GM19395 (cell line): Measurements from ENCODE around the gene KLHL22.
"Not testable (repeated sequence)": the region's sequence is repeated elsewhere in the genome, so short reads cannot be mapped to it uniquely, and the experiment has no call there.

Experiments
- ATAC-seq: cut with Tn5 transposase; IDR thresholded peaks from one replicate; pipeline ENCODE4 v1.9.1; 2021; ENCODE audit warnings: mild to moderate bottlenecking, moderate library complexity; ENCODE audit not compliant: unreplicated experiment

The KLHL22 gene, protein sequence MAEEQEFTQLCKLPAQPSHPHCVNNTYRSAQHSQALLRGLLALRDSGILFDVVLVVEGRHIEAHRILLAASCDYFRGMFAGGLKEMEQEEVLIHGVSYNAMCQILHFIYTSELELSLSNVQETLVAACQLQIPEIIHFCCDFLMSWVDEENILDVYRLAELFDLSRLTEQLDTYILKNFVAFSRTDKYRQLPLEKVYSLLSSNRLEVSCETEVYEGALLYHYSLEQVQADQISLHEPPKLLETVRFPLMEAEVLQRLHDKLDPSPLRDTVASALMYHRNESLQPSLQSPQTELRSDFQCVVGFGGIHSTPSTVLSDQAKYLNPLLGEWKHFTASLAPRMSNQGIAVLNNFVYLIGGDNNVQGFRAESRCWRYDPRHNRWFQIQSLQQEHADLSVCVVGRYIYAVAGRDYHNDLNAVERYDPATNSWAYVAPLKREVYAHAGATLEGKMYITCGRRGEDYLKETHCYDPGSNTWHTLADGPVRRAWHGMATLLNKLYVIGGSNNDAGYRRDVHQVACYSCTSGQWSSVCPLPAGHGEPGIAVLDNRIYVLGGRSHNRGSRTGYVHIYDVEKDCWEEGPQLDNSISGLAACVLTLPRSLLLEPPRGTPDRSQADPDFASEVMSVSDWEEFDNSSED

DNA sequence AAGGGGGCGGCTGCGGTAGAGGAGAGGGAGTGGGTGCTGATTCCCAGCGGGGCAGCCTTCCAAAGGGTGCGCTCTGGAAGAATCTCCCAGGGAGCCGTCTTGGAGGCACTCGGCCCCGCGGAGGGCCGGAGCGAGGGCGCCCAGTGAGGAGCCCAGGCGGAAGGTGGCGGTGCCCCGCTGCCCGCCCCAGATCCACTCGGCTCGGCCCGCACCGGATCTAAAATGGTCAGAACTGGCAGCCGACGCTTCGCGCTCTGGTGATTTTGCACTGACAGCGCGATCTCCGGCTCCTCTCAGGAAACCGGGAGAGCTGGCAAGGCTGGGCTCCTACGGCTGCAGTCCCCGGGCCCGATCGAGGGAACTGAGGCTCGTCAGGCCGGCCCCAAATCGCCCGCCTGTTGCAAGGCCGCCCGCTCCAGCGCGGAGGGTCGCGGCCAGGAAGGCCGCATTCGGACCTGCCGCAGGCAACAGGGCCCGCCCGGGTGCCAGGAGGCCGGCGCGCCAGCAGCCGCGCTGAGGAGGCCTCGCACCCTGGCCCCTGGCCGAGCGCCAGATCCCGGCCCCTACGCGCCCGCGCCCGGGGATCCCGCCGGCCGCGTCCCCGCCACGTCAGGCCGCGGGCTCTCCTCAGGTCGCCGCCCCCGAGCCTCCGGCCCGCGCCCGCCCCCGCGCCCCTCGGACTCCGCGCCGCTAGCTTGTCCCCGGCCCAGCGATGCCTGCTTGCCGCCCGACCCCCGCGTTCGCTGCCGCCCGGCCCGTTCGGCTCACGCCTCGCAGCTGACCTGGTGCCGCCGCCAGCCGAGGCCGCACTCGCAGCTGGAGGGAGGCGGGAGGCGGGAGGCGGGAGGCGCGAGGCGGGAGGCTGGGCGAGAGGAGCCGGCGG lies at the start of gene KLHL22:
Gene KLHL22 (minus strand): TSS at position 818 of the 883 bp plus-strand sequence. CDS start 6,584 bp downstream, outside the sequence.
- ATAC-seq, result peak; percentile 22

DNA sequence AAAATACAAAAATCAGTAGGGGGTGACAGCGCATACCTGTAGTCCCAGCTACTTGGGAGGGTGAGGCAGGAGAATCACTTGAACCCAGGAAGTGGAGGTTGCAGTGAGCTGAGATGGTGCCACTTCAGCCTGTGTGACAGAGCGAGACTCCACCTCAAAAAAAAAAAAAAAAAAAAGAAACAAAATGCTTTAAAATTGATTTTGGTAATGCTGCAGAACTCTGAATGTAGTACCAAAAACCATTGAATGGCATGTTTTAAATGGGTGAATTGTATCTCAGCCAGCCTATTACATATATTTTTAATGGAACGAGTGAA lies 49.7 kb upstream of the KLHL22 start:
- not testable (repeated sequence) for ATAC-seq

DNA sequence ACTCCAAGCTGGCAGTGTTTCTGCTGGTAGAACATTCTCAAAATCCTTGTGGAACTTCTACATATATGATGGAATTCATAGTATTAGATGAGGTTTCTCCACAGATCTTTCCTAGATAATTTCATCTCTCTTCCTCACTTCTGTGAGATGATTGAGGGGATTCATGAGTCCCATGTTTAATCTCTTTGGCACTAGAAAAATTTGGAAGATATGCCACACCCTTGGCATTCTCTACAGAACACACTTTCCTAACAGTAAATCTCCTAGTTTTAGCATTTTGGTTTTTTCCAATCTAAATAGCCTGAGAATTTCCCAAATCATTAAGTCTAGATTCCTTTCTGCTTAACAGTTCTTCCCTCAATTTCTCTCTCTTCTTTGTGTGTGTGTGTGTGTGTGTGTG lies 47.1 kb upstream of the KLHL22 start:
- no peak for ATAC-seq

DNA sequence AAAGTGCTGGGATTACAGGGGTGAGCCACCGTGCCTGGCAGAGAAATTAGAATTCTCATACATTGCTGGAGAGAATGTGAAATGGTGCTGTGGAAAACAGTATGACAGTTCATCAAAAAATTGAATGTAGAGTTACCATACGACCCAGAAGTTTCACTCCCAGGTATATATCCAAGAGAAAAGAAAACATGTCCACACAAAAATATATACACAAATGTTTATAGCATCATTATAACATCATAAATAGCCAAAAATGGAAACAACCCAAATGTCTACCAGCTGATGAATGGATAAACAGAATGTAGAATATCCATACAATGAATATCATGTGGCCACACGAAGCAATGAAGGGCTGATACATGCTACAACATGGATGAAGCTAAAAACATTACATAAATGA lies 46.5 kb upstream of the KLHL22 start:
- no peak for ATAC-seq

DNA sequence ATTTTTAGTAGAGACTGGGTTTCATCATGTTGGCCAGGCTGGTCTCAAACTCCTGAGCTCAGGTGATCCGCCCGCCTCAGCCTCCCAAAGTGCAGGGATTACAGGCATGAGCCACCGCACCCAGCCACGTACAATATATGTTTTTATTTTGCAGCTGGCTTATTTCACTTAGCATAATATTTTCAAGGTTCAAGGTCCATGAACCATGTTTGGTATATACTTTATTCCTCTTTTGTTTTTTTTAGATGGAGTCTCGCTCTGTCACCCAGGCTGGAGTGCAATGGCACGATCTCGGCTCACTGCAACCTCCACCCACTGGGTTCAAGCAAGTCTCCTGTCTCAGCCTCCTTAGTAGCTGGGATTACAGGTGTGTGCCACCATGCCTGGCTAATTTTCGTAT lies 43.3 kb upstream of the KLHL22 start:
- not testable (repeated sequence) for ATAC-seq

DNA sequence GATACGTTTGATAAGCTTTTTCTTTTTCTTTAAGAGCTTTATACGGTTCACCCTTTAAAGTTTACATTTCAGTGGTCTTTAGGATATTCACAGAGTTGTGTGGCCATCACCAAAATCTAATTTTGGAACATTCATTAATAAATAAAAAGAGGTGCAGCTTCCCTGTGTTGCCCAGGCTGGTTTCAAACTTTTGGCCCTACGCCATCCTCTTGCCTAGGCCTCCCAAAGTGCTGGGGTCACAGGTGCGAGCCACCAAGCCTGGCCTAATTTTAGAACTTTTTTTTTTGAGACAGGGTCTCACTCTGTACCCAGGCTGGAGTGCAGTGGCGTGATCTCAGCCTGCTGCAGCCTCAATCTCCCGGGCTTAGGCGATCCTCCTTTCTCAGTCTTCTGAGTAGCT lies 42.4 kb upstream of the KLHL22 start:
- ATAC-seq, result no peak

DNA sequence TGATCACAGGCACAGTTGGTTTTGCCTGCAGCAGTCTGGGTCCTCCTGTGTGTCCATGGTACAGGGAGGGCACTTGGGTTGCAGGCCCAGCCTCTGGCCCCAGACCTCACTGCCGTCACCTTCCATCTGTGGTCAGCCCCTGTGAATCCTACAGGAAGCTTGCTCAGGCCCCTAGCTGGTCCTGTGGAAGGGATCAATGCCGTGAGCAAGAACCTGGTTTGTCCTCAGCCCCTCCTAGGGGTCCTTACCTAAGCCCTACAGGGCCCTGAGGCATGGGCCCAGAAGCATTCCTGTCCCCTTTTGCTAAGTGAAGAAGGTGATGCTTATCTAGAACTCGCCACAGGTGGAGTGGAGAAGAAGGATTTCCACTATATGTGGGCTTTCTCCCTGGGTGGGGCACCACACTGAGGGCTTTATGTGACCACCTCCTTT lies 41.7 kb upstream of the KLHL22 start:
- no peak for ATAC-seq

DNA sequence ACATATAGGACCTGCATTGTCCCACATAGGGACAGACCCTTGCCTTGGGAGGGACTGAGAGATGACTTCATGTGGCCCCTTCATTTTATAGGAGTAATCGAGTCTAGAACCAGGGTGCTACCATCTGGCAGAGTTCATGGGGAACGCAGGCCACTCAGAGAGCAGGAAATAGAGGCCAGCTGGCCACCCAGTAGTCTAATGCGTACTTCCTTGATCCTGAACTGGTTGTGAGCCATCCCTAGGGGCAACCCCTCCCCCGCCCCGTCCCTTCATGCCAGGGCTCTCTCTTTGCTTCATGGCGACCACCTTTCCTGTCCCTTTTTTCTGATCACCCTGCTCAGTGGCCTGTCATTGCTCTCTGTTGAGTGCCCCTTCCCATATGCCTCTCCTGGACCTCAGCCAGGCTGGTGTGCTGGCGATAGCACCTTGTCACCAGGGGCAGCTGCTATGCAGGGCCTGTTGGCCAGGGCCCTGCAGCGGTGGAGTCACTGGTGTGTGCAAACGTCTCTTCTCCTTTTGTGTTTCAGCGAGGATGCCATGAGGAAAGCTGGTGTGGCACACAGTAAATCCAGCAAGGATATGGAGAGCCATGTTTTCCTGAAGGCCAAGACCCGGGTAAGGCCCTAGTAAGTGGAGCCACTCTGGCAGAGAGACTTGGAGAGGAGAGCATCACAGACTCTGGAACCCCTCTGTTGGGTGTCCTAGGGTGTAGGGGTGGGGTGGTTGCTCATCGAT lies 41.2 kb upstream of the KLHL22 start:
- no peak for ATAC-seq

DNA sequence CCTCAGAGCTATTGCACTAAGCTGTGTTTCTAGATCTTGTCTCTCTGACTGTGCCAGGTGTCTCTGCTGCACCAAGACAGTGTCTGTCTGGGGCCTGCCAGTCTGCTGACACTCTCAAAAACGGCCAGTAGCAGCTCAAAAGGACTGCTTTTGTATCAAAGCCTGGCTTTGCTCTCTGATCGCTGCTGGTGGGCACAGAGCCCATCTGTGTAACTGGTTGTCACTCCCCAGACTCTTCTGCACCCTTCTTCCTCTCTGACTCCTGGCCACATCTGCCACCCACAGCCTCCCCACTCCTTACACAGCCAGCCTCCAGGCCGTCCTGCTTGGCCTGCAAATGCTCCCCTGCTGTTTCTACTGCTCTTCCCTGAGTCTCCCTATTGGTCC lies 38.3 kb upstream of the KLHL22 start:
- ATAC-seq, result no peak

DNA sequence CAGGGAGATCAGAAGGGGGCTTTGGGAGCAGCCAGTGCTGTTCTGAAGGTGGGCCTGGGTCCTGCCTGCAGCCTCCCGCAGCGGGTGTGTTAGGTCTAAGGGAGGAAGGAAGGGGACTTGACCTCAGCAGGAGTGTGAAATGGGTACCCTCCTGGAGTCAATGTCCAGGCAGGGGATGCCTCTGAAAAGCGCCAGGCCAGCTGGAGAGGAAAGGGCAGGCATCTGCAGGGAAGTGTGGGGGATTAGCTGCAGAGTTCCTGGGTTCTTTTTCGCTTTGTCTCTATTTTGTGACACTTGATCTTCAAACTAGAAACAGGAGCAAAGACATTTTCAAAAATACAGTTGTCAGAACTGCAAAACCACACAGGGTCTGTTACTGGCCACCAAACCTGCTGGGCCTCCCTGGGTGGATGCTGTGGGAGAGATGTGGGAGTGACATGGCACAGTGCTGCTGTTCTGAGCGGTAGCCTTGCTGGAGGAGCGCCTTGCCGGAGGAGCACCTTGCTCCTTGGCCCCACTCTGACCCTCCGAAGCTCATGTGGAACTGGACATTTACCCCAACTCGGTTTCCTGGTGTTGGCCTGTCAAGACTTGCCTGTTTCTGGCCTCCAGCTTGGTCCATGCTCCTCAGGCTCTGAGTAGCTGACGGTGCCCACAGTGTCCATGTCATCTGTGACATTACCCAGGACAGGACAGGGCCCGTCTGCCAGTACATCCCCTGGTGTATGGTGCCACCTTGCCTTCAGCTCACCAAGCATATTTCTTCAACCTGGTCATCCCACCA lies 37.7 kb upstream of the KLHL22 start:
- ATAC-seq, result no peak

DNA sequence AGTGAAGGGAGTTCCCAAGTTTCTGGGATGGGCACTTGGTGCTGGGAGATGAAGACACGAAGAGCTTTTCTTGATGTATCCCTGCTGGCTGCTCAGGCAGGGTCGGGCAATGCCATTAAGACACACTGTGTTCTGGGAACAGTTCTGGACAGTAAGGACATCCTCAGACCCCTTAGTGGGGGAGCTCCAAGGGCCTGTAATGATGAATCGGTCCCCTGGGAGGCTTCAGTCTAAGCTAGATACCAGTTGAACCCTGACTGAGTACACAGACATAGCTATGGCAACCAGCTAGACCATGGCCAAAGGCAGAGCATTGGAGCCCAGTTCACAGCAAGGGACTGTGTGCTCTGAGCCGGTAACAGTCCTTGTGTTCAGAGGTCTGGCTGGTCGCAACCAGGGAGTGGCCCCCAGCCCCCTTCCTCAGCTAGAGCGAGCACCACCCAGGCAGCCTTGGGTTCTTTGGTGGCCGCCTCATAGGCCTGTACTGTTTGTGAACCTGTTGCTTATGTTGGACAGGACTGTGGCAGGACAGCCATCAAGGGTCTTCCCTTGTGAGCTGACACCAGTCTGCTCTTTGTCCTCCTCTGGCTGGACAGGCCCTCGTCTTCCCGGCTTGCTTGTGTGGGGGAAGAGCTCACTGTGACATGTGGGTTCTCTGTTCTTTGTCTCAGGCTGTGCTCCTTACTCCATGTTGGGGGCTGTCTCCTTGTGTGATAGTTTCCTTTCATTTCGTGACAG lies 36.8 kb upstream of the KLHL22 start:
- ATAC-seq, result no peak

DNA sequence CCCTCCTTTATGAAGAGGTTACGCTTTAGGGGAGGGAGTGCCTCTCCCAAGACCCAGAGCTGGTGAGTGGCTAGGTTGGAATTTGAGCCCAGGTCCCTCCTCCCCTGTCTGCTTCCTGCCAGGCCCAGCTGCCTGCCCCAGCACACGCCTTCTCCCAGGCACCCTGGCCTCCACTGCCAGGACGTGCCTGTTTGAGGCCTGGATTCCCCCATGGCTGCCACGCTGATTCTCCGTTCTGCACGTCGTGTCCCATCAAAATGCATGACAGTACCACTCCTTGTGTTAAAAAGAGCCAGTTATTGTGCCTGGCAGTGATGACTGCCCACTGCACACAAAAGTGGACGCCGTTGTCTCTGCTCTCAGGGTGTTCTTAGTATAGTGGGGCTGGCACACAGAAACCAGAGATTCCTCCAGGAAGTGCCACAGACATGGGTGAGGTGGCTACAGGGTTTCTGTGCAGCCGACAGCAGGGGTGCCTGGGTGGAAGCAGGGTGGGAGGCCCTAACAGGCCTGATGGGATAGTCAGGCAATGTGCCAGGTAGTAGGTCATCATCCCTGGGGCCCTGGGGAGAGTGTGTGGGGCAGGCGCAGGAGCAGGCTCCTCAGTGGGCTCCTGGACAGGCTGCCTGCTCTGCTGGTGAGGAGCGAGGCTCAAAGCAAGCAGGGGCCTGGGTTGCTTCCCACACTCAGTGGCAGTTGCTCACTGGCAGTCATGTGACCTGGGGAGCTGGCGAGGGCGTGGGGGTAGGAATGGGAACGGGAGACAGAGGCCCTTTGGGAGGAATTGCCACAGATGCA lies 36.0 kb upstream of the KLHL22 start:
- no peak for ATAC-seq

DNA sequence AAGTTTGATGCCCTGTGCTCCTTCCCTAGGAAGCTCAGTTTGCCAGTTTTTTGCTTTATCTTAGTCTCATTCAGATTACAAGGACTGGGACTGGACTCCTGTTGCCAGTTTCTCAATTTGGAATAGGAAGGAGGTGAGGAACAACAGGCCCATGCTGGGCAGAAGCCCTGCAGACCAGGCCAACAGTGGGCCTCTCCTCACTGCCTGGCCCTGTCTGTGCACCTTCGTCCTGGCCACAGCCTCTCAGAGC lies 35.5 kb upstream of the KLHL22 start:
- ATAC-seq, result no peak

DNA sequence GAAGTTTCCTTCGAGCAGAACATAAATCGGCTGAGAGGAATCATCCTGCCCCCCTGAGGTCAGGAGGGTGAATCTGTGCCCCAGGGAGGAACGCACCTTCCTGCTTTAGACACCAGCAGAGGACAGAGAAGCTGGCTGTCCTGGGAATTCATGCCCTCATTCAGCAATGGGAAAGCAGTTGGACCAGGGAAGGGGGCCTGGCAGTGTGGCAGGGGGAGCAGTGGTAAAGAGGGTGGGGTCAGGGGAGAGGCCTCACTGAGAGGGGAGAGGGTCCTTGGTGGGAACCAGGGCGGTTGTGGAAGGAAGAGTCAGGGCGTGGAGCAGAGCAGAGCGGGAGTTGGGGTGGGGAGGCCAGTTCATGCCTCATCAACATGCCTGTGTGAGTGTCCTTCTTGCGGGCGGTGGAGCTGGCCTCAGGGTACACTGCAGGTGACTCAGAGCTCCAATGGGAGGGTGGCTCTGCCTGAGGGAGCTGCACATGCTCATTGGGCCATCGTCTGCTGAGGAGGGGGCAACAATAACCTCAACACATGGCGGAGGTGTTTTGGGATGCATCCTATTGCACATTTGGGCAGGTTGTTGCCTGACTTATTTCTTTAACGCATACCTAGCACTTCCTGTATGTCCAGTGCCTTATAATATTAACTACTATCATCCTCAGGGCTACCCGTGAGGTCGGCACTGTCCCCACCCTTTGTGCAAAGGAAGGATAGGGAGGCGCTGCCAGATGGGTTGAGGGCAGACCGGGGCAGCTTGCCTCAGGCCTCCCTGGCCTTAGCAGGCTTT lies 35.0 kb upstream of the KLHL22 start:
- no peak for ATAC-seq

DNA sequence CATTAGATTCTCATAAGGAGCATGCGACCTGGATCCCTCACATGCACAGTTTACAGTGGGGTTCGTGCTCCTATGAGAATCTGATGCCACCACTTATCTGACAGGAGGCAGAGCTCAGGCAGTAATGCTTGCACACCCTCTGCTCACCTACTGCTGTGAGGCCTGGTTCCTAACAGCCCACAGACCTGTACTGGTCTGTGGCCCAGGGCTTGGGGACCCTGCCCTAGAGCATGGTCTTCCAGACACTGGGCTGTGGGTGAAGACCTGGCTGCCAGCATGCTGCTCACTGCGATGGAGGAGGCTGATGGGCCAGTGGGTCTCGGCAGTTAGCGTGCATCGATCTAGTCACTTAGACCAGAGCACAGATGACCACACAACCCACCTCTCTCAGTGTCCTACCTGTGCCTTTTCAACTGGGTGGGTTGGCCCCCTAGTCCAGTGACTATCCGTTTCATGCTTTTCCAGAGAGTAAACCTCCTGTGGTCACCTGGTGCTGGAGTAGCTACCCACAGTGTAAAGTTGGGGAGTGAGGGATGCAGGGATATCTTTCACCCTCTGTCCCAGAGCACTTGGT lies 32.9 kb upstream of the KLHL22 start:
- ATAC-seq, result no peak

DNA sequence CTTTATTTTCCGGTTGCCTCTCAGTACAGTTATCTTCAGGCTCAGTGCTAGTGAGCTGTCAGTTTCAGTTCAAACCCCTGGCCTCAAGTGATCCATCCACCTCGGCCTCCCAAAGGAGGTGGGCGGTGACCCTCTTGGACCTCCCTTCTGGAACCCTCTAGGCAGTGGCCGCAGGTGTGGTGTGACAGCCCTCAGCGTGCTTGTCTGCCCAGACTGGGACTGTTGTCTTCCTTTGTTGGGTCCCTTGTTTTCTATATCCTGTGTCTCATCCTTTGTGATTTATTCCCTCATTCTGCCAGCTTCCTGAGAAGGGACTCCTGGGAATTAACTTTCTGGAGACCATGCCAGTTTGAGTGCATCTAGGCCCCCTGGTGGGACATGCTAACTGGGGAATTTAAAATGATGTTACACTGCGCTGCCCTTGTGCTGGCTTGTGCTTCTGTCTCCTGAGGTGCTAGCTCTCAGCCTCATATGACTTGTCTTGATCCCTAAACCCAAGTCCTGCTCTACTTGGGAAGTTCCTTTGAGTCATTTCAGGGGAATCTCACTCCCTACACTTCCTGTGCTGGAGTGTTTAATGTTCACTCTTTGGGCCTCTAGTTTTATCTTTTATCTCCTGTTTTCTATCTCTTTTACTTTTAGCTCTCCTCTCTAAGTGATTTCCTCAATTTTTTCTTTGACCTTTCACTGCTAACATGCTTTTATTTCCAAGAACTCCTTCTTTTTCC lies 31.2 kb upstream of the KLHL22 start:
- no peak for ATAC-seq

DNA sequence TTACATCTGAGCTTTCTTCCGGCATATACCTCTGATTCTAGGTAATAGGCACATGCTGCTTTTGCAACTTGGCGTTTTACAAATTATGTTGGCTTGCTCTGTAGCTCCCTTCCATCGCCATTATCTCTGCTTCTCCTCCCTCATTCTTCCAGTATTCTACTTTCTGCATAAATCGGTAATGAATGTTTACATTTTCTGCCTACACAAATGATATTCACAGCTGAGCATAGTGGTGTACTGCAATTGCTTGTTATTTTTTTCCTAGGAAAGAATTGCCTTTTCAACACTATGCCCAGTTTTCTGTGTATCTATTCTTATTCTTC lies 30.7 kb upstream of the KLHL22 start:
- ATAC-seq, result no peak
